ENCODE data around the gene TMEM185B. TPM values are rescaled to one million over a fixed set of nuclear protein-coding genes. Genes with fewer than 3 reads are reported as not detected.
A peak's percentile ranks its signal among the peaks of the same experiment; 100 is the strongest.

Gene TMEM185B
- total RNA-seq = 10 to 100 TPM; 13.6 to 47.8 (median 28.6) TPM
- 1 to 10 TPM; 1.5 to 4.5 (median 3.4) TPM for polyA plus RNA-seq
- long read RNA-seq, donor 1, transcript TMEM185B-201 (1 exons, 2,131 nt) = major isoform, 7 of 7 reads
- long read RNA-seq, donor 1, partial matches to known transcripts = 0 of 7 reads
- long read RNA-seq, donor 1, other reads (novel, unspliced or antisense) = 0 of 7 reads
- long read RNA-seq, donor 2, partial matches to known transcripts = 0 of 4 reads
- long read RNA-seq, donor 2, other reads (novel, unspliced or antisense) = 0 of 4 reads
- long read RNA-seq, donor 3, transcript TMEM185B-201 (1 exons, 2,131 nt) = major isoform, 7 of 7 reads
- long read RNA-seq, donor 3, partial matches to known transcripts = 0 of 7 reads
- long read RNA-seq, donor 3, other reads (novel, unspliced or antisense) = 0 of 7 reads
- long read RNA-seq, donor 4, partial matches to known transcripts = 0 of 3 reads
- long read RNA-seq, donor 4, other reads (novel, unspliced or antisense) = 0 of 3 reads
- long read RNA-seq, donor 5, transcript TMEM185B-201 (1 exons, 2,131 nt) = major isoform, 13 of 13 reads
- long read RNA-seq, donor 5, partial matches to known transcripts = 0 of 13 reads
- long read RNA-seq, donor 5, other reads (novel, unspliced or antisense) = 0 of 13 reads
- long read RNA-seq, donor 6 = 0 reads
- long read RNA-seq, donor 7, transcript TMEM185B-201 (1 exons, 2,131 nt) = major isoform, 19 of 19 reads
- long read RNA-seq, donor 7, partial matches to known transcripts = 0 of 19 reads
- long read RNA-seq, donor 7, other reads (novel, unspliced or antisense) = 0 of 19 reads
- long read RNA-seq, donor 8, transcript TMEM185B-201 (1 exons, 2,131 nt) = major isoform, 19 of 19 reads
- long read RNA-seq, donor 8, partial matches to known transcripts = 0 of 19 reads
- long read RNA-seq, donor 8, other reads (novel, unspliced or antisense) = 0 of 19 reads
- long read RNA-seq, donor 9, transcript TMEM185B-201 (1 exons, 2,131 nt) = major isoform, 26 of 26 reads
- long read RNA-seq, donor 9, partial matches to known transcripts = 0 of 26 reads
- long read RNA-seq, donor 9, other reads (novel, unspliced or antisense) = 0 of 26 reads
- long read RNA-seq, donor 10, transcript TMEM185B-201 (1 exons, 2,131 nt) = major isoform, 10 of 10 reads
- long read RNA-seq, donor 10, partial matches to known transcripts = 0 of 10 reads
- long read RNA-seq, donor 10, other reads (novel, unspliced or antisense) = 0 of 10 reads

DNA sequence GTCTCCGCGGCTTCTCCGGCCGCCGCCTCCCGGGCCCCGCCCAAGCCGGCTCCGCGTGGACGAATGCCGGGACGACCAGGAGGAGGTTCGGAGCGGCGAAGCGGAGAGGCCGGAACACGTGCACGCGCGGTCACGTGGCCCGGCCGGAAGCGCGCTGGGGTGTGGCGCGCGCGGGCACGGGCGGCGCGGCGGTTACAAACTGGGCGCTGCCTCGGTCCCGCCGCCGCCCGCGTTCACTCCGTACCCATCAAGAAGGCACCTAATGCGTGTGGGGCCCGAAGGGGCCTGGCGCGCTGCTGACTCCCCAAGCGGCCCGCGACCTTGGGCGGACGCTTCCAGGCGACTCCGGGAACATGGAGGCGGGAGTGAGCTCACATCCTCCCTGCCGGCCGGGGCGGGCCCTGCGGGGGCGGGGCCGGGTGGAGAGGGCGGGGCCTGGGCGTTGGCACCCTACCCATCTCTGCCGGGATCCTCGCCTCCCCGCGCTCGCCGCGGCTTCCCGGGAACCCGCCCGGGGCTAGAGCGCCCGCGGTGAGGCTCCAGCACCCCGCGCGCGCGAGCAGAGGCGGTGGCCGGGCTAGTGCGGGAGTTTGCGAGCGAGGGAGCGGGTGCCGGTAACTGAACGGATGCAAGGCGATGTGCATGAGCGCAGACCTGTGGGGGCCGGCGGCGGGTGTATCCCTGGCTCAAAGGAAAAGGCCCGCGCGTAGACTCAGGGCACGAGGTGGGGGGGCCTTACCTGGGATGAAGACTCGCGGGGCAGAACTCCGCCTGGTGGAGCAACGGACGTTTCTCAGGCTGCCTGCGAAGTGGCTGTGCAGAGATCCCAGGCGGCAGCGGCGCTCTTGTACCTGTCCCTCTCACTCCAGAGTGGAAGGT lies at the start of gene TMEM185B:
TMEM185B (minus strand) TSS at position 367 of the 879 bp plus-strand sequence. CDS start 424 bp downstream, outside the sequence.
- H3K36me3 ChIP-seq = peaks cover 0 to 23% (median 14%) of the 10 kb centered on the region in 4 donors
- TF ChIP-seq, protein P1, sequence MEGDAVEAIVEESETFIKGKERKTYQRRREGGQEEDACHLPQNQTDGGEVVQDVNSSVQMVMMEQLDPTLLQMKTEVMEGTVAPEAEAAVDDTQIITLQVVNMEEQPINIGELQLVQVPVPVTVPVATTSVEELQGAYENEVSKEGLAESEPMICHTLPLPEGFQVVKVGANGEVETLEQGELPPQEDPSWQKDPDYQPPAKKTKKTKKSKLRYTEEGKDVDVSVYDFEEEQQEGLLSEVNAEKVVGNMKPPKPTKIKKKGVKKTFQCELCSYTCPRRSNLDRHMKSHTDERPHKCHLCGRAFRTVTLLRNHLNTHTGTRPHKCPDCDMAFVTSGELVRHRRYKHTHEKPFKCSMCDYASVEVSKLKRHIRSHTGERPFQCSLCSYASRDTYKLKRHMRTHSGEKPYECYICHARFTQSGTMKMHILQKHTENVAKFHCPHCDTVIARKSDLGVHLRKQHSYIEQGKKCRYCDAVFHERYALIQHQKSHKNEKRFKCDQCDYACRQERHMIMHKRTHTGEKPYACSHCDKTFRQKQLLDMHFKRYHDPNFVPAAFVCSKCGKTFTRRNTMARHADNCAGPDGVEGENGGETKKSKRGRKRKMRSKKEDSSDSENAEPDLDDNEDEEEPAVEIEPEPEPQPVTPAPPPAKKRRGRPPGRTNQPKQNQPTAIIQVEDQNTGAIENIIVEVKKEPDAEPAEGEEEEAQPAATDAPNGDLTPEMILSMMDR (IDR thresholded peaks at IDR 0.05) = peak in 2 of 7 experiments; percentile 36 to 40
- TF ChIP-seq EP300 (IDR thresholded peaks at IDR 0.05) (no peak), POLR2AphosphoS5 (IDR thresholded peaks at IDR 0.05) (peak in 2 of 3 donors; percentile 75 to 84), POLR2A (IDR thresholded peaks at IDR 0.05) (no peak)
- peak within 1 kb of the TSS; percentile 58 to 71 (median 63) for H3K4me3 ChIP-seq
- WGBS, 5 donors = 1 to 3% (median 2%) methylated on average over 25 to 108 of the region's 108 CpGs
- H3K27ac ChIP-seq = peak within 1 kb of the TSS; percentile 93 to 97 (median 95)
- H3K4me1 ChIP-seq = peaks cover 21 to 49% (median 35%) of the 10 kb centered on the region in 4 donors
- H3K27me3 ChIP-seq = no peaks in the 10 kb centered on the region
- peaks cover 0 to 5% (median 0%) of the 10 kb centered on the region in 4 donors for H3K9me3 ChIP-seq
- intact Hi-C loops (cut with DNase I; ENCODE audit: low total_unique reads) = no loop called here
- peak; percentile 92 to 96 for DNase-seq

DNA sequence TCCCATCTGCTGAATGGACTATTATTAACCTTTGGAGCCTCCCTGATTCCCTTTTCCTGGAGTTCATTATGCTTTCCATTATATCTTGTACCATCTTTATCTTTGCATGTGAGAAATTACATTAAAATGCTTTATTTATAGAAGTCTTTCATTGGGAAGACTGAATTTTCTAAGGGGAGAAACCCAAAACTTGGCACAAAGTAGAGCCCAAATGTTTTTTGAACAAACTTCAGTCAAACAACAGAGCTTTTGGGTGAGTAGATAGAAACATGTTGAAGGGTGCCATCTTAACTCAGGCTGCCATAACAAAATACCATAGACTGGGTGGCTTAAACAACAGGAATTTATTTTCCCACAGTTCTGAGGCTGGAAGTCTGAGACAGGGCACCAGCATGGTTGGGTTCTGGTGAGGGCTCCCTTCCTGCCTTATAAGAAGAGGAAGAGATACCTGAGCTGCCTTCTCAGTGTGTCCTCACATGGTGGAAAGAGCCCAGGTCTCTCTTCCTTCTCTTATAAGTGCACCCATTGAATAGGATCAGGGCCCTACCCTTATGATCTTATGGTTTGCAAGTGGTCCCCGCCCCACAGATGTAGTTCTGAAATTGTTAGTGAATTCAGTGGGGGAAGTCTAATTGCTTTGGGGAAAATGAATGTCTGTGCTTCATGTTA lies 48.6 kb upstream of the TMEM185B start:
- intact Hi-C loops (cut with DNase I; ENCODE audit: low total_unique reads) = no loop called here
- H3K9me3 ChIP-seq = no peaks in the 10 kb centered on the region
- 92 to 100% (median 98%) methylated on average over 1 of the region's 1 CpG for WGBS, 5 donors
- no peak for DNase-seq
- H3K4me1 ChIP-seq = peaks cover 7 to 23% (median 18%) of the 10 kb centered on the region in 4 donors
- no peak overlapping the region for H3K27ac ChIP-seq
- TF ChIP-seq POLR2A (IDR thresholded peaks at IDR 0.05) = no peak
- no peak for TF ChIP-seq POLR2AphosphoS5 (IDR thresholded peaks at IDR 0.05)
- TF ChIP-seq, protein P1 (IDR thresholded peaks at IDR 0.05) = no peak
- no peak for TF ChIP-seq EP300 (IDR thresholded peaks at IDR 0.05)
- peaks cover 0 to 5% (median 0%) of the 10 kb centered on the region in 4 donors for H3K36me3 ChIP-seq
- no peak overlapping the region for H3K4me3 ChIP-seq
- no peaks in the 10 kb centered on the region for H3K27me3 ChIP-seq

DNA sequence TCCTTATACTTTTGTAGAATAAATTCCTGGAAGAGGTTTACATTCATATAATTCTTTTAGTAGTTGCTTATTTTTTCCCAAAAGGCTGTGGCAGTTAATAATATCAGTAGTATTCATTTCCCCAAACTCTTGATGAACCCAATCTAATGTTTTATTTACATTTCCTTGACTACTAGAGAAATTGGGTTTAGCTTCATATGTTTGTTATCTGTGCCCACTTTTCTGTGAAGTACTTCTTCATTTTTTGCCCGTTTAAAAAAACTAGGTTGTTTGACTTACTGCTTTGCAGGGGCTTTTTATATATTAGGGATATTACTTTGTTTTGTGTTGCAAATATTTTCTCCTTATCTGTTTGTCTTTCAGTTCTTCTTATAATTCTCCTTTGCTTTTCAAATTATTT lies 46.6 kb upstream of the TMEM185B start:
- H3K36me3 ChIP-seq = peaks cover 0 to 5% (median 0%) of the 10 kb centered on the region in 4 donors
- no peak overlapping the region for H3K4me3 ChIP-seq
- intact Hi-C loops (cut with DNase I; ENCODE audit: low total_unique reads) = no loop called here
- H3K27ac ChIP-seq = peak overlapping the region in 1 of 5 donors; percentile 2
- 21 to 45% (median 26%) methylated on average over 1 of the region's 1 CpG for WGBS, 5 donors
- TF ChIP-seq, protein P1 (IDR thresholded peaks at IDR 0.05) = no peak
- TF ChIP-seq EP300 (IDR thresholded peaks at IDR 0.05) (no peak), POLR2A (IDR thresholded peaks at IDR 0.05) (no peak), POLR2AphosphoS5 (IDR thresholded peaks at IDR 0.05) (no peak)
- no peak for DNase-seq
- H3K27me3 ChIP-seq = no peaks in the 10 kb centered on the region
- H3K4me1 ChIP-seq = peaks cover 7 to 36% (median 16%) of the 10 kb centered on the region in 4 donors
- no peaks in the 10 kb centered on the region for H3K9me3 ChIP-seq
